Measurements from ENCODE around the gene ZBTB21.

The ZBTB21 gene

DNA sequence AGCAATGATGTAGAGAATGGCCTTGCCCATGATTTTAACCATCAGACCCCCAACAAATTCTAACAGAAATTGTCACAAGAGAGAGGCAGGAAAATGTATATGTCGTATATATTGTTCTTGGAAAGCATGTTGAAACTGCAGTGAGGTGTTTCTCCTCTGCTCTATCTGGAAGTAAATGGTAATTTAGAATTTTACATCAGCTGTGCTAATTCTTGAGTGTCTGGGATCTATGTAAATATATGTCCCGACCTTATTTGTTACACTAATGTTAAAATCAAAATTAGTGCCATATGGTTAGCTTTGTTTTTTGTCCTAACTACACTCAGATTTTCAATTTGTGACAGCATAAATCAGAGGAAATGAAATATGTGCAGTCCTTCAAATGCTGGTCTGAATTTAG is 20.5 kb downstream of the ZBTB21 start:
- no peak for DNase-seq

GRCh38 chr21:41987310-41987709 is 22.9 kb downstream of the ZBTB21 start:
- DNase-seq, result no peak

- DNase-seq, result no peak
Measured at GRCh38 chr21:41985662-41986416, 24.3 kb downstream of the ZBTB21 start.

GRCh38 chr21:41983229-41983628 is 26.9 kb downstream of the ZBTB21 start:
- no peak for DNase-seq

- DNase-seq, result no peak
Measured at GRCh38 chr21:41980561-41980960, 29.6 kb downstream of the ZBTB21 start.

DNA sequence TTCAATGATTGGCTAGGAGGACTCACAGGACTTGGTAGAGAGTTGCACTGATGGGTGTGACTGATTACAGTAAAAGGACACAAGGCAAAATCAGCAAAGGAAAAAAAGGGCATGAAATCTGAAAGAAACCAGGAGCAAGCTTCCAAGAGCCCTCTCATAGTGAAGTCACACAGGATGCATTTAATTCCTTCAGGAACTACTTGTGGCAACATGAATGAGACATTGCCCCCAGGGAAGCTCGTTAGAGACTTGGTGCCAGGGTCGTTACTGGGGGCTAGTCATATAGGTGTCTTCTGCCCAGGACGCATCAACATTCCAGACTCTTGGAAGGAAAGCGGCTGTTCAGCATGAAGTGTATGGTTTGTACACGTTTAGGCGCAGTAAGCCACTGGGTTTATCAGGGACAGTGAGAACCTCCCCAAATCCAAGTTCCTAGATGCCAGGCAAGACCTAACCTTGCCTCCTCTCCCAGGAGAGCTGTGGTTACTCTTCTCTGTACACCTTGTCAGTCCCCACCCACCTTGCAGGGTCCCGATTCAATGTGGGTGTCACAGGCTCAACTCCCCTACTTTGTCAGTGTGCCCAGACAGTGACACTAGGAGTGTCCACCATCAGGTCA is 30.3 kb downstream of the ZBTB21 start:
- DNase-seq, result no peak

- no peak for DNase-seq
Measured at GRCh38 chr21:41979335-41979734, 30.8 kb downstream of the ZBTB21 start.

GRCh38 chr21:41977034-41977950 is 32.9 kb downstream of the ZBTB21 start:
- DNase-seq, result no peak

GRCh38 chr21:41976611-41977010 is 33.5 kb downstream of the ZBTB21 start:
- no peak for DNase-seq

- no peak for DNase-seq
Measured at GRCh38 chr21:41975391-41976272, 34.5 kb downstream of the ZBTB21 start.

- DNase-seq, result no peak
Measured at GRCh38 chr21:41974752-41975053, 35.5 kb downstream of the ZBTB21 start.

DNA sequence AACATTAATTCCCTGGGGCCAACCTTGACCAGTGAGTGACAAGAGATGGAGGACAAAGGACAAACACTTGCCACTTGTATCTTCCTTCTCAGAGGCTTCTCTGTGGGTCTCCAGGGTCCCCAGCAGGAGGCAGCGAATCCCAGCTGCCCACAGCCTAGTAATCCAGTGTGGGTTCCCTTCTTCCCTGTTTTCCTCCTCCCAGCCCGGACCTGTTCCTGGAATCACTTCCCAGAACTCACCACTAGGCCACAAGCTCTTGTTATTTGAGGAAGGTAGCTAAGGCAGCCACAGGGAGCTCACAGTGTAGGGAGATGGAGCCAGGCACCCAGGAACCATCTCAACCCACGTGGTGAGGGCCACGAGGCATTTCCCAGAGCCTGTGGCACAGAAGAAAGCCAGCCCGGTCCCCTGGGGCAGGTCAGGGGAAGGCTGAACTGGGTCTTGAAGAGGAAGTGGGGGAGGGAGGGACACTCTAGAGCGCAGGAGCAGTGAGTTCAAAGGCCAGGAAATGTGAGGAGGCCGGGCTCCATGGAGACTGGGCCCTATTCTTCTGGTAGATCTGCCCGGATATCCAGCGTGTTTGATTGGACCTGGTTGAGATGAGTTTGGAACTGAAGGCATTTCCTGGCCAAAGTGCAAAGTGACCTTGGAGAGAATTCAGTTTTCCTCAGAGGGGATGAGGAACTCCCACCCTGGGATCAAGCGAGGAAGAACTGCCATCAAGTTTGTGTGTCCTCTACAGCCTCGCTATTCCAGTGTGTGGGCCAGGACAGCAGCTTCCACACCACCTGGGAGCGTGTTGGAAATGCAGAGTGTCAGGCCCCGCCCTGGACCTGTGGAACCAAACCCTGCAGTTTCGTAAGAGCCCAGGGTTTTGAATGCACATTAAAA is 36.1 kb downstream of the ZBTB21 start:
- DNase-seq, result no peak

DNA sequence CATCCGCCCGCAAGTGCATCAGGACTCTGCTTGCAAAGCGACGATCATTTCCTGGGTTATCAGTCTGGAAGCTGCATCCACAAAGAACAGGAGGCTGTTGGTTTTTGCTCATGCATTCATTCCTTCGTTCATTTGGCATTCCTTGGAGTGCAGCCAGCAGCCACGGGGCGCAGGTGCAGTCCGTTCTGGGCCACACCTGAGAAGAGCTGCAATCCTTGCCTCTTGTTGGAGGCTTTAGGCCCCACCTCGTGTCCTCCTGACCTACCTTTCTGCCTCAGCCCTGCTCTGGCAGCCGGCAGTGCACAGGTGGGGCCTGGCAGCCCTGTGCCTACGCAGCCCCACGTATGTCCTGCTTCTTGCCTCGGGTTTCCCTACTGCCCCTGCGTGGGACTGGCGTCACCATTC is 36.7 kb downstream of the ZBTB21 start:
- DNase-seq, result no peak

GRCh38 chr21:41972511-41973205 is 37.5 kb downstream of the ZBTB21 start:
- no peak for DNase-seq

DNA sequence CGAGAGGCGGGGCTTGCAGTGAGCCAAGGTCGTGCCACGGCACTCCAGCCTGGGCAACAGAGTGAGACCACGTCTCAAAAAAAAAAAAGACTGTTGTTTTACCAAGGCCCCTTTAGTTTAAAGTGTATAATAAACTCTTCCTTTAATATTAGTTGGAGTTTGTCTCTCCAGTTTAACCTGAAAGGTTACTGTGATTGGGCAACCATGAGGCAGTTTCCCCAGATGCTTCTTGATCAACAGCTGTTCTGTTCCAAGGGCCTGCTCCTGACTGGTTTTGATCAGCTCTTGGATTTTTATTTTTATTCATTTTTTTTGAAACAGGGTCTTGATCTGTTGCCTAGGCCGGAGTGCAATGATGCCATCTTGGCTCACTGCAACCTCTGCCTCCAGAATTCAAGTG is 38.3 kb downstream of the ZBTB21 start:
- no peak for DNase-seq

DNA sequence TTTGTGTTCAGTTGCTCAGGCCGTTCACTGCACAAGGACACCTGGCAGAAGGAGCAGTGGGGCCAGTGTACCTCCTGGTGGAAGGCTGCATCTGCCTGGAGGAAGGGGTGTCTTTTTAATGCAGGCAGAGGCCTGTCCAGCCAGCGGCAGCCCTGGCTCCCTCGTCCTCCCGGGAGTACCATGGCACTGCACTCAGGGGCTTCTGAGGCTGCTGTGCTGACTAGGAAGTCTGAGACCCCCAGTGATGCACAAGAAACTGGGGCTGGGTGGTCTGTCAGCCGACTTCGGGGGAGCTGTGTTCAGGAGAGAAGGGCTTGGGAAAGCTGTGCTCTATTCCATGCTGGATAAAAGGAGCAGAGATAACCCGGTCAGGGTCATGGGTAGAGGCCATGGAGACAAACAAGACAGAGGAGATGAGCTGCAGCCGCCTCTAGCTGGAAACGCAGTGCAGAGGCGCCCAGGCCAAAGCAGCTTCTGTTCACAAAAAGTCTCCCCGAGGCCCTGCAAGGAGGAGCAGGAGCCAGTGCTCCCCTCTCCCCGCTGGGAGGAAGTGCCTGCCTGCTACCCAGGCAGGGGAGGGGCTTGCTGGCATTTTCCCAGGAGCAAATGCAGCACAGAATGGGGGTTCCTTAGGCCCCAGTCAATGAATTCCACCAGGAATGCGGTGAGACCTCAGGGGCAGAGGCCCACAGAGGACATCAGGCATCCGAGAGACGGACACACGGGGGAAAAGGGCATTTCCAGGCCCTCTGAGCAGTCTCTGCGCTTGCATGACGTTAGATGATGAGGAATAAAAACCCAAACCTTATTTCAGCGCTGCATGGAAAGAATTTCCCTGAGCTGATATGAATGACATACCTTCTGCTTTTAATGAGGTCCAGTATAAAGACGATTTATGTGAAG is 39.2 kb downstream of the ZBTB21 start:
- no peak for DNase-seq

DNA sequence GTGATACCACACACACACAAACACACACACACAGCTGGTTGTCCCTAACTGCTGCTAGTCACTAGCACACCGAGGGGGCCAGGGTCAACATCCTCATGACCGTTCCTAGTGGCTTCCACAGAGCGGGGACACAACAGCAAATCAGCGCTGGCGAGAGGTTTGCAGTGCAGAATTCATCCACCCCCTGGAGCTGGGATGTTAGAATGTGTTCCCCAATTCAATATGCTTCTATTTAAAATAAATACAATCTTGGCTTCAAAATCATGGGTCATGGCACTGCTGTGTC is 40.1 kb downstream of the ZBTB21 start:
- no peak for DNase-seq

DNA sequence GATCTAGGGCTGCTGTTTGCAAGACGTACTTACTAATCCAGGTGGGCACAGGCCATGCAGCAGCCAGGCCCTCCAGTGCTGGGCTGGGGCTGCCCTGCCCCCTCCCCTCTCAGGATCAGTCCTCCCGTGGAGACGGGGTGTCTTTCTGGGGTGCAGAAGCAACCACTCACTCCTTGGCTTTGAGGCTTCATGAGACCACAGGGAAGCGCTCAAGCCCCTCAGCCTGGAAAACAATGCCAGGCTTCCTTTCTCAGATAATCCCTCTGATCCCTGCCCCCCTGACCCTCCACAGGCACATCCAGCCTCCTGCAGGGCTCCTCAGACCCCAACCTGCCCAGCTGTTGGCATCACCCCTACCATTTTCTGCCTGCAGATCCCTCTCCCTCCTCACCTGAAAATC is 42.5 kb downstream of the ZBTB21 start:
- no peak for DNase-seq

- DNase-seq, result no peak
Measured at GRCh38 chr21:41966872-41967621, 43.1 kb downstream of the ZBTB21 start.

Data from fibroblast of skin of abdomen (primary cell).